ENCODE results near the gene NOCT. TPM values are rescaled to one million over a fixed set of nuclear protein-coding genes. Genes with fewer than 3 reads are reported as not detected.

The NOCT gene
- polyA plus RNA-seq, 2 of the 4 experiments (the other 2 are of a cell fraction): 5.3 to 6.8 TPM

GRCh38 chr4:139024686-139025085 is 9.1 kb downstream of the NOCT start:
- FAIRE-seq (no peak), DNase-seq (ENCODE audit: low read depth in 1 of 2, low spot score in 1 of 2) (no peak), ATAC-seq (no peak)
- TF ChIP-seq FOSB (CRISPR knock-in tag; IDR thresholded peaks at IDR 0.05): no peak
- no peak for TF ChIP-seq JUN (IDR thresholded peaks at IDR 0.05)
- ChIA-PET CTCF (interaction anchor here (0.8 kb wide), 1 partner anchor 8 kb away, joined by 3 read pairs; no protein-coding TSS in a partner anchor), POLR2A (interaction anchor here (1.2 kb wide), 1 partner anchor 10 kb away, joined by 3 read pairs; the partner anchor contains the start of gene NOCT)
- H3K27ac ChIP-seq: no peak overlapping the region
- WGBS (ENCODE audit: missing lambda C conversion rate): 96% methylated on average over 7 of the region's 9 CpGs
- H3K4me1 ChIP-seq: peaks cover 19% of the 10 kb centered on the region
- H3K9me3 ChIP-seq: no peaks in the 10 kb centered on the region
- H3K4me2 ChIP-seq: no peak overlapping the region
- H3K4me3 ChIP-seq: no peak overlapping the region

- ATAC-seq (no peak), DNase-seq (ENCODE audit: low read depth in 1 of 2, low spot score in 1 of 2) (no peak)
- TF ChIP-seq CEBPB (IDR thresholded peaks at IDR 0.05) (peak in 1 of 2 experiments; percentile 31; a peak in 1 of 4 replicates), SREBF2 (IDR thresholded peaks at IDR 0.05) (no peak)
Observed at GRCh38 chr4:139025841-139026240, 10.3 kb downstream of the NOCT start.

GRCh38 chr4:139027776-139028175 is 12.2 kb downstream of the NOCT start:
- CTCF ChIA-PET: interaction anchor here (0.6 to 1.2 kb wide), 3 partner anchors 9 to 36 kb away, joined by 4 read pairs; no protein-coding TSS in a partner anchor
- H3K4me3 ChIP-seq: no peak overlapping the region
- no peaks in the 10 kb centered on the region for H3K9me3 ChIP-seq
- ATAC-seq (no peak), FAIRE-seq (no peak), DNase-seq (ENCODE audit: low read depth in 1 of 2, low spot score in 1 of 2) (no peak)
- POLR2A ChIA-PET: no interaction called here
- H3K27ac ChIP-seq: no peak overlapping the region
- TF ChIP-seq TP53 (CRISPR knock-in tag; IDR thresholded peaks at IDR 0.05): no peak
- no peak for TF ChIP-seq ELK1 (IDR thresholded peaks at IDR 0.05; ENCODE audit: low read depth, low read length)
- no peak for TF ChIP-seq BCL3 (IDR thresholded peaks at IDR 0.05)
- no peak for TF ChIP-seq JUN (IDR thresholded peaks at IDR 0.05)
- no peak for TF ChIP-seq ZC3H11A (IDR thresholded peaks at IDR 0.05)
- no peak for TF ChIP-seq EHMT2 (IDR thresholded peaks at IDR 0.05; ENCODE audit: low read depth)
- TF ChIP-seq HMGXB4 (CRISPR knock-in tag; IDR thresholded peaks at IDR 0.05; ENCODE audit: borderline replicate concordance): no peak
- no peak for TF ChIP-seq NFE2L2 (conservative IDR thresholded peaks at IDR 0.05; ENCODE audit: low read length)
- no peak for TF ChIP-seq HOXA7 (CRISPR knock-in tag; IDR thresholded peaks at IDR 0.05)
- no peak for TF ChIP-seq CEBPB (IDR thresholded peaks at IDR 0.05)
- TF ChIP-seq BHLHE40 (IDR thresholded peaks at IDR 0.05; ENCODE audit: low read depth, low read length): no peak
- TF ChIP-seq REST (IDR thresholded peaks at IDR 0.05): no peak
- no peak for TF ChIP-seq PHF8 (IDR thresholded peaks at IDR 0.05; ENCODE audit: borderline replicate concordance, low read depth)
- no peak for TF ChIP-seq CHD2 (IDR thresholded peaks at IDR 0.05; ENCODE audit: low read length, partially characterized antibody)
- TF ChIP-seq NPAS2 (CRISPR knock-in tag; IDR thresholded peaks at IDR 0.05; ENCODE audit: borderline replicate concordance): no peak
- TF ChIP-seq TFCP2L1 (CRISPR knock-in tag; IDR thresholded peaks at IDR 0.05): no peak
- TF ChIP-seq MAZ (IDR thresholded peaks at IDR 0.05; ENCODE audit: borderline replicate concordance, low read depth, low read length): no peak
- H3K4me1 ChIP-seq: peaks cover 10% of the 10 kb centered on the region; the same call in 2 of the 3 replicates
- no peak overlapping the region for H3K4me2 ChIP-seq
- WGBS (ENCODE audit: missing lambda C conversion rate): 89% methylated on average over 5 of the region's 5 CpGs

More at GRCh38 chr4:139025841-139026240, 10.3 kb downstream of the NOCT start:
- no peaks in the 10 kb centered on the region for H3K9me3 ChIP-seq
- 100% methylated on average over 1 of the region's 1 CpG for WGBS (ENCODE audit: missing lambda C conversion rate)
- H3K4me1 ChIP-seq: peaks cover 10% of the 10 kb centered on the region; the same call in 2 of the 3 replicates
- POLR2A ChIA-PET: no interaction called here
- CTCF ChIA-PET: no interaction called here
- H3K27ac ChIP-seq: no peak overlapping the region
- no peak overlapping the region for H3K4me3 ChIP-seq
- FAIRE-seq: no peak
- H3K4me2 ChIP-seq: no peak overlapping the region

All from A549 (cell line).